ENCODE data around the gene PAX1.

Gene PAX1

GRCh38 chr20:21705575-21706260 lies at the start of gene PAX1:
PAX1 (plus strand) TSS chr20:21705664; CDS start chr20:21705713, 49 bp downstream.
- Histone ChIP-seq H3K36me3 (no peaks in the 10 kb centered on the region), H3K27me3 (ENCODE audit: insufficient read depth, low read depth, severe bottlenecking) (peaks cover 84% of the 10 kb centered on the region), H3K9me3 (ENCODE audit: severe bottlenecking) (peaks cover 2% of the 10 kb centered on the region), H3K4me3 (ENCODE audit: low read depth, low read length) (no peak within 1 kb of the TSS), H3K27ac (no peak within 1 kb of the TSS)
- no peak for TF ChIP-seq CTCF (IDR thresholded peaks at IDR 0.05; ENCODE audit: low read depth, low read length)
- no peak for DNase-seq

- Histone ChIP-seq H3K36me3 (no peaks in the 10 kb centered on the region), H3K27me3 (ENCODE audit: insufficient read depth, low read depth, severe bottlenecking) (peaks cover 58% of the 10 kb centered on the region), H3K4me3 (ENCODE audit: low read depth, low read length) (no peak overlapping the region), H3K27ac (no peak overlapping the region), H3K9me3 (ENCODE audit: severe bottlenecking) (no peaks in the 10 kb centered on the region)
- no peak for TF ChIP-seq CTCF (IDR thresholded peaks at IDR 0.05; ENCODE audit: low read depth, low read length)
- no peak for DNase-seq
Measured at GRCh38 chr20:21656308-21657067, 49.0 kb upstream of the PAX1 start.

GRCh38 chr20:21661488-21662055 lies 43.9 kb upstream of the PAX1 start:
- no peak for TF ChIP-seq CTCF (IDR thresholded peaks at IDR 0.05; ENCODE audit: low read depth, low read length)
- no peak overlapping the region for H3K27ac ChIP-seq

GRCh38 chr20:21663465-21663864 lies 42.0 kb upstream of the PAX1 start:
- Histone ChIP-seq H3K4me3 (ENCODE audit: low read depth, low read length) (no peak overlapping the region), H3K36me3 (no peaks in the 10 kb centered on the region), H3K9me3 (ENCODE audit: severe bottlenecking) (no peaks in the 10 kb centered on the region), H3K27me3 (ENCODE audit: insufficient read depth, low read depth, severe bottlenecking) (peaks cover 39% of the 10 kb centered on the region), H3K27ac (no peak overlapping the region)
- DNase-seq = no peak
- TF ChIP-seq CTCF (IDR thresholded peaks at IDR 0.05; ENCODE audit: low read depth, low read length) = no peak

More at GRCh38 chr20:21661488-21662055, 43.9 kb upstream of the PAX1 start:
- H3K4me3 ChIP-seq (ENCODE audit: low read depth, low read length) = no peak overlapping the region
- no peak for DNase-seq
- H3K36me3 ChIP-seq = no peaks in the 10 kb centered on the region
- peaks cover 36% of the 10 kb centered on the region for H3K27me3 ChIP-seq (ENCODE audit: insufficient read depth, low read depth, severe bottlenecking)
- no peaks in the 10 kb centered on the region for H3K9me3 ChIP-seq (ENCODE audit: severe bottlenecking)

GRCh38 chr20:21665687-21666446 lies 39.6 kb upstream of the PAX1 start:
- H3K36me3 ChIP-seq = no peaks in the 10 kb centered on the region
- H3K4me3 ChIP-seq (ENCODE audit: low read depth, low read length) = no peak overlapping the region
- TF ChIP-seq CTCF (IDR thresholded peaks at IDR 0.05; ENCODE audit: low read depth, low read length) = no peak
- H3K9me3 ChIP-seq (ENCODE audit: severe bottlenecking) = no peaks in the 10 kb centered on the region
- no peak overlapping the region for H3K27ac ChIP-seq
- H3K27me3 ChIP-seq (ENCODE audit: insufficient read depth, low read depth, severe bottlenecking) = peaks cover 55% of the 10 kb centered on the region
- DNase-seq = no peak

All from WERI-Rb-1 (cell line).